ENCODE results near the gene CHST9.
A peak's percentile ranks its signal among the peaks of the same experiment; 100 is the strongest.
"Not testable (repeated sequence)": the region's sequence is repeated elsewhere in the genome, so short reads cannot be mapped to it uniquely, and the experiment has no call there.

Gene CHST9

GRCh38 chr18:27104743-27105142, 80.4 kb downstream of the CHST9 start:
- FAIRE-seq (no peak), DNase-seq (ENCODE audit: low spot score) (no peak)

GRCh38 chr18:27094621-27095020, 90.5 kb downstream of the CHST9 start:
- FAIRE-seq (no peak), DNase-seq (ENCODE audit: low spot score) (no peak)

- not testable (repeated sequence) for FAIRE-seq; DNase-seq (ENCODE audit: low spot score)
Observed at GRCh38 chr18:27093290-27093689, 91.8 kb downstream of the CHST9 start.

GRCh38 chr18:27081701-27082100, 103.4 kb downstream of the CHST9 start:
- FAIRE-seq (no peak), DNase-seq (ENCODE audit: low spot score) (no peak)

GRCh38 chr18:27075828-27076227, 109.3 kb downstream of the CHST9 start:
- FAIRE-seq = no peak
- no peak for DNase-seq (ENCODE audit: low spot score)

GRCh38 chr18:27073404-27073830, 111.7 kb downstream of the CHST9 start:
- DNase-seq (ENCODE audit: low spot score) (no peak), FAIRE-seq (no peak)

GRCh38 chr18:27064673-27065072, 120.4 kb downstream of the CHST9 start:
- FAIRE-seq (no peak), DNase-seq (ENCODE audit: low spot score) (no peak)

- FAIRE-seq = no peak
- no peak for DNase-seq (ENCODE audit: low spot score)
Observed at GRCh38 chr18:27062802-27063201, 122.3 kb downstream of the CHST9 start.

GRCh38 chr18:27061488-27062095, 123.5 kb downstream of the CHST9 start:
- FAIRE-seq (no peak), DNase-seq (ENCODE audit: low spot score) (no peak)

GRCh38 chr18:27057519-27058234, 127.4 kb downstream of the CHST9 start:
- FAIRE-seq (no peak), DNase-seq (ENCODE audit: low spot score) (no peak)

- DNase-seq (ENCODE audit: low spot score) = no peak
- FAIRE-seq = no peak
Observed at GRCh38 chr18:27054926-27055325, 130.2 kb downstream of the CHST9 start.

GRCh38 chr18:27049969-27050368, 135.1 kb downstream of the CHST9 start:
- FAIRE-seq (no peak), DNase-seq (ENCODE audit: low spot score) (no peak)

- no peak for FAIRE-seq
- DNase-seq (ENCODE audit: low spot score) = no peak
Observed at GRCh38 chr18:27045342-27045741, 139.8 kb downstream of the CHST9 start.

GRCh38 chr18:27042177-27042576, 142.9 kb downstream of the CHST9 start:
- no peak for DNase-seq (ENCODE audit: low spot score)
- no peak for FAIRE-seq

- DNase-seq (ENCODE audit: low spot score) (no peak), FAIRE-seq (no peak)
Observed at GRCh38 chr18:27040796-27041195, 144.3 kb downstream of the CHST9 start.

- FAIRE-seq (no peak), DNase-seq (ENCODE audit: low spot score) (no peak)
Observed at GRCh38 chr18:27033722-27034121, 151.4 kb downstream of the CHST9 start.

- no peak for FAIRE-seq
Observed at GRCh38 chr18:27030421-27030820, 154.7 kb downstream of the CHST9 start.

GRCh38 chr18:27022477-27022876, 162.6 kb downstream of the CHST9 start:
- DNase-seq (ENCODE audit: low spot score) = no peak
- FAIRE-seq = no peak

More at GRCh38 chr18:27030421-27030820, 154.7 kb downstream of the CHST9 start:
- no peak for DNase-seq (ENCODE audit: low spot score)

GRCh38 chr18:27017901-27018500, 167.1 kb downstream of the CHST9 start:
- no peak for FAIRE-seq
- DNase-seq (ENCODE audit: low spot score) = peak; percentile 3

GRCh38 chr18:27014841-27015240, 170.3 kb downstream of the CHST9 start:
- no peak for FAIRE-seq

GRCh38 chr18:27010784-27011183, 174.3 kb downstream of the CHST9 start:
- DNase-seq (ENCODE audit: low spot score) (no peak), FAIRE-seq (no peak)

More at GRCh38 chr18:27014841-27015240, 170.3 kb downstream of the CHST9 start:
- no peak for DNase-seq (ENCODE audit: low spot score)

- FAIRE-seq (no peak), DNase-seq (ENCODE audit: low spot score) (no peak)
Observed at GRCh38 chr18:27009293-27009692, 175.8 kb downstream of the CHST9 start.

- no peak for FAIRE-seq
- DNase-seq (ENCODE audit: low spot score) = no peak
Observed at GRCh38 chr18:27008575-27008974, 176.5 kb downstream of the CHST9 start.

Data from urothelium cell line (cell line).